Measurements from ENCODE around the gene HCAR1.
"Not testable (repeated sequence)": the region's sequence is repeated elsewhere in the genome, so short reads cannot be mapped to it uniquely, and the experiment has no call there.

HCAR1 gene

DNA sequence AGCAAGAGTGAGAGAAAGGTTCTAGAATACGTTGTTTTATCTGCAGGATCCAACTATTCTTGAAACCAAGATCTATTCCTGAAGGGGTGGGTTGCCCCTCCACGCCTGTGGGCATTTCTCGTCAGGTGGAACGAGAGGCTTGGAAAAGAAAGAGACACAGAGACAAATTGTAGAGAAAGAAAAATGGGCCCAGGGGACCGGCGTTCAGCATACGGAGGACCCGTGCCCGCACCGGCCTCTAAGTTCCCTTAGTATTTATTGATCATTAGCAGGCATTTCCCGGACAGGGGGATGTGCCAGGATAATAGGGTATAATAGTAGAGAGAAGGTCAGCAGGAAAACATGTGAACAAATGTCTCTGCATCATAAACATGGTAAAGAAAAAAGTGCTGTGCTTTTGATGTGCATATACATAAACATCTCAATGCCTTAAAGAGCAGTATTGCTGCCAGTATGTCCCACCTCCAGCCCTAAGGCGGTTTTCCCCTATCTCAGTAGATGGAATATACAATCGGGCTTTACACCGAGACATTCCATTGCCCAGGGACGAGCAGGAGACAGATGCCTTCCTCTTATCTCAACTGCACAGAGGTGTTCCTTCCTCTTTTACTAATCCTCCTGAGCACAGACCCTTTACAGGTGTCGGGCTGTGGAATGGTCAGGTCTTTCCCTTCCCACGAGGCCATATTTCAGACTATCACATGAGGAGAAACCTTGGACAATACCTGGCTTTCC is 20.3 kb upstream of the HCAR1 start:
- H3K4me1 ChIP-seq (ENCODE audit: control insufficient read depth, low read depth, low read length); H2AK5ac ChIP-seq (ENCODE audit: low read length); H4K8ac ChIP-seq (ENCODE audit: low read depth, low read length); H3K23ac ChIP-seq (ENCODE audit: low read length); H2BK5ac ChIP-seq (ENCODE audit: low read length); H3K4me2 ChIP-seq (ENCODE audit: low read length); H2BK120ac ChIP-seq (ENCODE audit: low read depth, low read length); H3K27me3 ChIP-seq (ENCODE audit: insufficient read depth, low read length, poor library complexity); H3K4me3 ChIP-seq (ENCODE audit: low read length); H3K36me3 ChIP-seq (ENCODE audit: control insufficient read depth, insufficient read depth, low read length); H3K9ac ChIP-seq (ENCODE audit: low read length); H4K5ac ChIP-seq (ENCODE audit: low read length): not testable (repeated sequence)
- Histone ChIP-seq H2BK15ac (replicated peaks; ENCODE audit: low read depth) (peak overlapping the region; percentile 67), H3K79me1 (ENCODE audit: low read length) (peaks cover 10% of the 10 kb centered on the region), H3K79me2 (ENCODE audit: control insufficient read depth, insufficient read depth, low read length) (peaks cover 17% of the 10 kb centered on the region), H3K18ac (ENCODE audit: low read length) (peak overlapping the region; percentile 53), H3K27ac (ENCODE audit: low read depth, low read length) (peak overlapping the region; percentile 55), H3K4ac (ENCODE audit: low read depth, low read length) (peak overlapping the region; percentile 75), H3K56ac (ENCODE audit: low read length) (peak overlapping the region; percentile 49)
- no CpG with 5 or more reads among the region's 17 CpGs for WGBS (ENCODE audit: extremely low coverage, insufficient coverage, low lambda C conversion rate)
- DNase-seq = peak; percentile 87

- Histone ChIP-seq H3K23ac (ENCODE audit: low read length) (no peak overlapping the region), H3K27ac (ENCODE audit: low read depth, low read length) (no peak overlapping the region), H3K27me3 (ENCODE audit: insufficient read depth, low read length, poor library complexity) (no peaks in the 10 kb centered on the region), H3K56ac (ENCODE audit: low read length) (no peak overlapping the region), H3K4me1 (ENCODE audit: control insufficient read depth, low read depth, low read length) (peaks cover 7% of the 10 kb centered on the region), H3K18ac (ENCODE audit: low read length) (no peak overlapping the region), H2BK15ac (replicated peaks; ENCODE audit: low read depth) (peak overlapping the region; percentile 67), H3K79me1 (ENCODE audit: low read length) (peaks cover 9% of the 10 kb centered on the region), H4K5ac (ENCODE audit: low read length) (no peak overlapping the region), H3K4me3 (ENCODE audit: low read length) (no peak overlapping the region), H2BK120ac (ENCODE audit: low read depth, low read length) (no peak overlapping the region), H2AK5ac (ENCODE audit: low read length) (no peak overlapping the region), H3K4ac (ENCODE audit: low read depth, low read length) (no peak overlapping the region), H3K36me3 (ENCODE audit: control insufficient read depth, insufficient read depth, low read length) (peaks cover 1% of the 10 kb centered on the region), H3K4me2 (ENCODE audit: low read length) (no peak overlapping the region), H4K8ac (ENCODE audit: low read depth, low read length) (no peak overlapping the region), H3K79me2 (ENCODE audit: control insufficient read depth, insufficient read depth, low read length) (peaks cover 15% of the 10 kb centered on the region), H2BK5ac (ENCODE audit: low read length) (no peak overlapping the region), H3K9ac (ENCODE audit: low read length) (no peak overlapping the region)
- WGBS (ENCODE audit: extremely low coverage, insufficient coverage, low lambda C conversion rate) = no CpG with 5 or more reads among the region's 6 CpGs
- DNase-seq = peak; percentile 77
Measured at GRCh38 chr12:122749569-122750332, 19.1 kb upstream of the HCAR1 start.

DNA sequence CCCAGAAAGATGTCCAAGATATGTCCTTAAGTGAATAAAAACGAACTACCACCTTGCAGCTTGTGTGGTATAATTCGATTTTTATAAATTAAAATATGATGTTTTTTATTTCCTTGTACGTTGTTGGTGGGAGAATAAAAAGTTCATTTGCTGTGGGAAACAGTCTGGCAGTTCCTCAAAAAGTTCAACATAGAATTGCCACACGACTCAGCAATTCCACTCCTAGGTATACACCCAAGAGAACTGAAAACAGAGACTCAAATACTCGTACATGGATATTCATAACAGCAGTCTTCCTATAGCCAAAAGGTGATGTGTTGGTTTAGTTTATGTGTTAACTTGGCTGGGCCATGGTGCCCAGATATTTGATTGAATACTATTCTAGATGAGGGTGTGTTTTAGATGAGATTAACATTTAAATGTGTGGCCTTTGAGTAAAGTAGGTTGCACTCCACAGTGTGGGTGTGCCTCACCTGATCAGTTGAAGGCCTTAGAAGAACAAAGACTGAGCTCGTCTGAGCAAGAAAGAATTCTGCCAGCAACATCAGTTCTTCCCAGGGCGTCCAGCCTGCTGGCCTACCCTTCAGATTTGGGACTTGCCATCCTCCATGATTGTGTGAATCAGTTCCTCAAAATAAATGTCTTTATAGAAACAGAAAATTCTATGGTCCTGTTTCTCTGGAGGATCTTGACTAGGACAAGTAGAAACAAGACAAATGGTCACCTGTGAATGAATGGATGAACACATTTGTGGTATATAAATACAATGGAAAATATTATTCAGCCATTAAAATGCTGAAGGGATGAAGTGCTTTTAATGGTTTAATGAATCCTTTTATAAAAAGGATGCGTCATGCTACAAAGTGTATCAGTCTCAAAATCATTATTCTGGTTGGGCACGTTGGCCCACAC is 16.8 kb upstream of the HCAR1 start:
- H3K4me2 ChIP-seq (ENCODE audit: low read length) = no peak overlapping the region
- no peak overlapping the region for H3K56ac ChIP-seq (ENCODE audit: low read length)
- no peaks in the 10 kb centered on the region for H3K36me3 ChIP-seq (ENCODE audit: control insufficient read depth, insufficient read depth, low read length)
- H3K9ac ChIP-seq (ENCODE audit: low read length) = no peak overlapping the region
- no peak overlapping the region for H2BK15ac ChIP-seq (replicated peaks; ENCODE audit: low read depth)
- no peak overlapping the region for H4K8ac ChIP-seq (ENCODE audit: low read depth, low read length)
- WGBS (ENCODE audit: extremely low coverage, insufficient coverage, low lambda C conversion rate) = 92% methylated on average over 2 of the region's 9 CpGs
- no peak overlapping the region for H3K23ac ChIP-seq (ENCODE audit: low read length)
- H3K4me1 ChIP-seq (ENCODE audit: control insufficient read depth, low read depth, low read length) = no peaks in the 10 kb centered on the region
- H3K18ac ChIP-seq (ENCODE audit: low read length) = no peak overlapping the region
- no peak overlapping the region for H3K4me3 ChIP-seq (ENCODE audit: low read length)
- H3K79me1 ChIP-seq (ENCODE audit: low read length) = no peaks in the 10 kb centered on the region
- no peak overlapping the region for H2BK120ac ChIP-seq (ENCODE audit: low read depth, low read length)
- H3K4ac ChIP-seq (ENCODE audit: low read depth, low read length) = no peak overlapping the region
- H4K5ac ChIP-seq (ENCODE audit: low read length) = no peak overlapping the region
- no peak overlapping the region for H2AK5ac ChIP-seq (ENCODE audit: low read length)
- H3K27ac ChIP-seq (ENCODE audit: low read depth, low read length) = no peak overlapping the region
- no peak overlapping the region for H2BK5ac ChIP-seq (ENCODE audit: low read length)
- DNase-seq = no peak
- H3K79me2 ChIP-seq (ENCODE audit: control insufficient read depth, insufficient read depth, low read length) = no peaks in the 10 kb centered on the region
- no peaks in the 10 kb centered on the region for H3K27me3 ChIP-seq (ENCODE audit: insufficient read depth, low read length, poor library complexity)

- H2BK5ac ChIP-seq (ENCODE audit: low read length) = no peak overlapping the region
- H3K4ac ChIP-seq (ENCODE audit: low read depth, low read length) = no peak overlapping the region
- H2AK5ac ChIP-seq (ENCODE audit: low read length) = no peak overlapping the region
- no peak overlapping the region for H2BK15ac ChIP-seq (replicated peaks; ENCODE audit: low read depth)
- H3K18ac ChIP-seq (ENCODE audit: low read length) = no peak overlapping the region
- DNase-seq = no peak
- no peaks in the 10 kb centered on the region for H3K4me1 ChIP-seq (ENCODE audit: control insufficient read depth, low read depth, low read length)
- H3K79me1 ChIP-seq (ENCODE audit: low read length) = no peaks in the 10 kb centered on the region
- H3K79me2 ChIP-seq (ENCODE audit: control insufficient read depth, insufficient read depth, low read length) = no peaks in the 10 kb centered on the region
- H2BK120ac ChIP-seq (ENCODE audit: low read depth, low read length) = no peak overlapping the region
- no peak overlapping the region for H3K4me2 ChIP-seq (ENCODE audit: low read length)
- no peaks in the 10 kb centered on the region for H3K36me3 ChIP-seq (ENCODE audit: control insufficient read depth, insufficient read depth, low read length)
- H3K27me3 ChIP-seq (ENCODE audit: insufficient read depth, low read length, poor library complexity) = no peaks in the 10 kb centered on the region
- H3K4me3 ChIP-seq (ENCODE audit: low read length) = no peak overlapping the region
- no peak overlapping the region for H3K23ac ChIP-seq (ENCODE audit: low read length)
- H3K56ac ChIP-seq (ENCODE audit: low read length) = no peak overlapping the region
- no peak overlapping the region for H4K8ac ChIP-seq (ENCODE audit: low read depth, low read length)
- H3K27ac ChIP-seq (ENCODE audit: low read depth, low read length) = no peak overlapping the region
- no CpG with 5 or more reads among the region's 7 CpGs for WGBS (ENCODE audit: extremely low coverage, insufficient coverage, low lambda C conversion rate)
- no peak overlapping the region for H4K5ac ChIP-seq (ENCODE audit: low read length)
- no peak overlapping the region for H3K9ac ChIP-seq (ENCODE audit: low read length)
Measured at GRCh38 chr12:122743895-122744525, 13.4 kb upstream of the HCAR1 start.

DNA sequence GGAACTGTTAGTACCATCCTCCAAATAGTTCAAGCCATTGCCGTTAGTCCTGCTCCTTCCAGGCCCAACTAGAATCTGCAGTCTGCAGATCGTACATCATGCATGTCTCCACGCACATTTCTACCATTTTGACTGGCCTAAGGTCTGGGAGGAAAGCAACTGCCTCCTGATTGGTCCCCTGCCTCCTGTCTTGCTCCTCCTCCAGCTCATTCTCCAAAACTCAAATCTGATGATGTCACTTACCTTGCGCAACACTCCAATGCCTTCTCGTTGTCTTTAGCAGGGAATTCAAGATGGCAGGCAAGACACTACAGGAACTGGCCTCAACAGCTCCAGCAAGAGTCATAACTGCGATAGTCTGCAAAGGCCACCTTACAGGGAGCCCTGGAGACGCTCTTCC is 9.7 kb upstream of the HCAR1 start:
- no CpG with 5 or more reads among the region's 7 CpGs for WGBS (ENCODE audit: extremely low coverage, insufficient coverage, low lambda C conversion rate)
- Histone ChIP-seq H3K79me2 (ENCODE audit: control insufficient read depth, insufficient read depth, low read length) (no peaks in the 10 kb centered on the region), H3K36me3 (ENCODE audit: control insufficient read depth, insufficient read depth, low read length) (no peaks in the 10 kb centered on the region), H3K4ac (ENCODE audit: low read depth, low read length) (no peak overlapping the region), H3K4me3 (ENCODE audit: low read length) (no peak overlapping the region), H4K5ac (ENCODE audit: low read length) (no peak overlapping the region), H3K4me2 (ENCODE audit: low read length) (no peak overlapping the region), H3K79me1 (ENCODE audit: low read length) (no peaks in the 10 kb centered on the region), H3K9ac (ENCODE audit: low read length) (no peak overlapping the region), H3K4me1 (ENCODE audit: control insufficient read depth, low read depth, low read length) (no peaks in the 10 kb centered on the region), H4K8ac (ENCODE audit: low read depth, low read length) (no peak overlapping the region), H2BK5ac (ENCODE audit: low read length) (no peak overlapping the region), H3K23ac (ENCODE audit: low read length) (no peak overlapping the region), H3K18ac (ENCODE audit: low read length) (no peak overlapping the region), H3K27me3 (ENCODE audit: insufficient read depth, low read length, poor library complexity) (no peaks in the 10 kb centered on the region), H2AK5ac (ENCODE audit: low read length) (no peak overlapping the region), H2BK120ac (ENCODE audit: low read depth, low read length) (no peak overlapping the region), H2BK15ac (replicated peaks; ENCODE audit: low read depth) (no peak overlapping the region), H3K56ac (ENCODE audit: low read length) (no peak overlapping the region), H3K27ac (ENCODE audit: low read depth, low read length) (no peak overlapping the region)
- peak; percentile 53 for DNase-seq
